HG03159 (cell line): ENCODE measurements around the gene GFER.
"Not testable (repeated sequence)": the region's sequence is repeated elsewhere in the genome, so short reads cannot be mapped to it uniquely, and the experiment has no call there.

Experiments
- ATAC-seq: cut with Tn5 transposase; IDR thresholded peaks from one replicate; pipeline ENCODE4 v1.9.1; 2021; ENCODE audit warnings: mild to moderate bottlenecking, moderate library complexity; ENCODE audit not compliant: unreplicated experiment

GFER gene

GRCh38 chr16:2025251-2025650, 41.3 kb downstream of the GFER start:
- no peak for ATAC-seq

DNA sequence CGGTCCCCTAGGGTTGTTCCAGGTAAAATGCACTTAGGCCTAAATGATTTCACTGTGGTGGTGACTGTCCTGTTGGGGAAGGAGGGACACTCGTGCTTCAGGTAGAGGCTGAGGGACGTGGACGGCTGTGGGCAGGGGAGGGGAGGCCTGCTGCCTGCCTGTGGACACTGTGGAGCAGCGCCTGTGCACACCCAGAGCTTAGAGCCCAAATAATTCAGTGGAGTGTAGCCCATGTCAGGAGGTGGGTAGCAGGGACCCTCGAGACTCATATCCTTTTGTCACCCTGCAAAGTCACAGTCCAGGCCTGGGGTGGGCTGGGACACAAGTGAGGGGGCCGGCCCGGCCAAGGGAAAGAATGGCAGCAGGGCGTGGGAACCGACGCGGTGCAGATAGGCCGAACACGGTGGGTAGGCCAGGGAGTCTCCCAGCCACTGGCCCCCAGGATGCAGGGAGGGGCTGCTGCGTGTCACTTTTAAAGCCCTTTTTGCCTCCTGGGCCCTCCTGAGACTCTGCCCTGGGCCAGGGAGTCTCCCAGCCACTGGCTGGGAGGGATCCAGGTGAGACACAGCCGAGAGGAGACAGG, 42.0 kb downstream of the GFER start:
- no peak for ATAC-seq

DNA sequence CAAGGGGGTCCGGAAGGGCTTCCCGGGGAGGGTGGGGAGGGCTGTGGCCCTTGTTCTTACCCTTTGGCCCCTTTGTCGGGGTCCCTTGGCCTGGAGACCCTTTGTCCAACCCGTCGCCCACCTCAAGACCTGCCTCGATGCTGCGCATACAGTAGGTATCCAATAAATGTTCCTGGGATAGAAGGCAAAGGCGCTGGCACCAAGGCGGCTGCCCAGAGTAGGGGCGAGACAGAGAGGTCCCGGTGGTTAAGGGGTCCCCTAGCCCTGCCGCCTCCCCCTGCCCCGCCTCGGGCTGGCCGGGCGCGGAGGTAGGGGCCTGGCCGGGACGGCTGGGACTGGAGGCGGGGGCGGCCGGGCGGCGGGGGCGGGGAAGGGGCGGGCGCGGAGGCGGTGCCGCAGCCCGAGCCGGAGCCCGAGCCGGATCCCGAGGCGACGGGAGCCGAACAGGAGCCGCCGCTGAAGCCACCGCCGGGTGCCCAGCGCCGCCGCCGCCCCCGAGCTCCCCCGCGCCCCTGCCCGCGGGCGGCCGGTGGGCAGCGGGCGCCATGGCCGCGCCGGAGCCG, 42.5 kb downstream of the GFER start, which contains the start of gene NHERF2:
Gene NHERF2, plus strand, starts transcription at position 442 of the 563 bp plus-strand sequence. Its CDS starts 104 bp downstream, at position 546.
- no peak for ATAC-seq

- no peak for ATAC-seq
Measured at GRCh38 chr16:2027024-2028010, 43.3 kb downstream of the GFER start.

DNA sequence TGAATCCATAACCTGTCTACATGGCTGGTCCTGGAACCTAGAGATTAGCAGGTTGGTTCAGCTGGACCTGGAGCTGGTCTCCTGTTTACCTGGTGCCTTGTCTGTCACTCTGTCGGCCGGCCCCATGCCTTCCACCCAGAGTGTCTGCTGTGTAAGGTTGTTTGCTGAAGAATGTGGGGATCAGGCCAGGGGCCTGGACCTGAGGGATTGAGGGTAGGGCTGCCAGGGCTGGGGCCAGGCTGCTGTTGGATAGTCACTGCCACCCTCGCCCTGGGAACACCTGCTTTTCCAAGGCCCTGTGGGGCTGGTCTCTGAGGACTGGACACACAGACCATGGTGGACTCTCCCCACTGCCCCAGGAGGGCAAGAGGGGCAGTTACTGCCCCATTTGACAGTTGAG, 44.2 kb downstream of the GFER start:
- no peak for ATAC-seq

DNA sequence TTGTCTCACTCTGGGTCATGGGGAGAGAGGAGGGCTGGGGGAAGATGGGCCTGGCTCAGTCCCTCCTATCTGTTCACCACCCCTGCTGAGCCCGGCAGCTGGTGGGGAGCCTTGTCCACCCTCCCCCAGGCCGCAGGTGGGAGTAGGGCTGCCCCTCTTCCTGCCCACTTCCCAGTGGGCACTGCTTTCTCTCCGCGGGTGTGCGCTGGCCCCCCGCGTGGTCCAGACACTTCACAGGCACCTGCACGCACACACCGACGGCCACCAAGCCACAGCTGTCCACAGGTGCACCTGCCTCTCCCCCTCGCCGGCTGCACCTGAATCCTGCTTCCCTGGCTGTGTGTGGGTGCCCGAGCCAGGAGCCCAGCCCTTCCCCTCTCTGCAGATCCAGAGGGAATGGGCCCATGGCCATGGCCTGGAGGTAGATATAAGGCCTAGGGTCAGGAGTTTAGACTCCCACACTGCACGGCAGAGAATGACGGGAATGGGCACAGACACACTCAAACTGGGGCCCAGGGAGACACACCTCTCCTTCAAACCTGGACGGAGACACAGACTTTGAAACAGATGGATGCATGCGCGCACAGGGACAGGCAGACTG, 44.7 kb downstream of the GFER start:
- ATAC-seq: no peak

- ATAC-seq: no peak
Measured at GRCh38 chr16:2029350-2029749, 45.4 kb downstream of the GFER start.

DNA sequence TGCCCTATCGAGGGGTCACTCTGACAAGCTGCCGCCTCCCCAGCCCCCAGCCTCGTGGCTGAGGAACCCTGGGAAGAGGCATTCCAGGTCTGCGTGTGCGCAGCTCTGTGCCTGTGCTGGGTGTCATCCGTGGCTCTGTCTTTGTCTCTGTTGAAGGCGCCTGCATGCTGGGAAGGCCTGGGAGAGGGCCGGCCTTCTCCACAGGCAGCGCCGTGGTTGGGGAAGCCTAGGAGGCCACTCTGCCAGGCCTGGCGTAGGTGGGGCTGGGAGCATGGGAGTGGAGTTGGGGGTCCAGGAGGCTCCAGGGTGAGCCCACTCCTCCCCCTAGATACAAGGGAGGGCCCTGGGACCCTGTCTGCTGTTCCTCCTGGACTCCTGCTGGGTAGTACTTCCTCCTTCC, 46.0 kb downstream of the GFER start:
- ATAC-seq: no peak

DNA sequence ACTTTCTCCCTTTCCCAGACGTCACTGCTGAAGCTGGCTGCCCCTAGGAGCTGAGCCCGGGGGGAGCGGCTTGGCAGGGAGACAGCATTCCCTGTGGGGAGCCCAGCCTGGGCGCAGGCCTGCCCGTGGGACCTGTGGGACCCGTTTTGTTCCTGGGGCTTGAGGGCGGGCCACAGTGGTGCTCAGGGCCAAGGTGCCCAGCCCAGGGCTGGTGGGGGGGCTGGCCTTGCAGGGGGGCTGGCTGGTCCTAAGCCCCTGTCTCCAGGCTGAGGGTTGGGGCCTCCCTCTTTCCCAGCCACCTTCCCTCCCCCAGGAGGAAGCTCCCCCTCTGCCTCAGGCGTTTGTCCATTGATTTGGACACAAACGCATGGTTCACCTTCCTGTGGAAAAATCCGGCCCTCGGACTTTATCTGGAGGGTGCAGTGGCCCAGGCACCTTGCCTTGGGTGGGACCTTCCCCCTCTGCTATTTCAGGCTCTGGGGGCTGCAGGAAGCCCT, 47.1 kb downstream of the GFER start:
- ATAC-seq: no peak

DNA sequence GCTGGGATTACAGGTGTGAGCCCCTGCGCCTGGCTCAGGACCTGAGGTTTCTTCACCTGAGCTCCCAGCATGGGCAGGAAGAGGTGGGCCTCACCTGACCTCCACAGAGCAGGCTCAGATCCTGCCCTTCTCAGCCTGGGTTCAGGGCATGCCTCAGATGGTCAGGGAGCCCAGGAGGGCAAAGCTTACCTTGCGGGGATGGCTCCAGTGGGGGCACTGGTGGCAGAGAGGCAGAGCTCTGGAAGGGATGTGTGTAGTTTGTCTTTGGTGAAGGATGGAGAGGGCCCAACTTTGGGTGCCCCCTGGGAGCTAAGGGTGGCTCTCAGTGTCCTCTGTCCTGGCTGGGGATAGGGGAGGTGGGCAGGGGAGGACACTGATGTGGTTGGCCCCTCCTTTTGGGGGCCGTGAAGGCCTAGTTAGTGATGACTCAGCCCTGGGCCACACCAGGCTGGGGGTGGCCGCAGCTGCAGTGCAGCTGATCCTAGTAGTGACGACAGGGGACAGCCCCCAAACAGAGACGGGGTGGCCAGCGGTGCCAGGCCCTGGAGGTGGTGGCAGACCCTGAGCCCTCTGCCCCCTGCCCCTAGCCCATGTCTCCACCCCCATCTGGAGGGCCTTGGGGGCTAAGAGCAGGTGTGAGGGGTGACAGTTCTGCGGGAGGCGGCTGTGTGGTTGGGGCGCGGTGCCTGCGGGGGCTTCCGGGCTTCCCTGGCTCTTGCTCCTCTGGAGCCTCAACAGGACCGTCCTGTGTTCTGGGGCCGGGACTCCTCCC, 48.5 kb downstream of the GFER start:
- ATAC-seq: no peak

- ATAC-seq: no peak
Measured at GRCh38 chr16:2033057-2033908, 49.3 kb downstream of the GFER start.

DNA sequence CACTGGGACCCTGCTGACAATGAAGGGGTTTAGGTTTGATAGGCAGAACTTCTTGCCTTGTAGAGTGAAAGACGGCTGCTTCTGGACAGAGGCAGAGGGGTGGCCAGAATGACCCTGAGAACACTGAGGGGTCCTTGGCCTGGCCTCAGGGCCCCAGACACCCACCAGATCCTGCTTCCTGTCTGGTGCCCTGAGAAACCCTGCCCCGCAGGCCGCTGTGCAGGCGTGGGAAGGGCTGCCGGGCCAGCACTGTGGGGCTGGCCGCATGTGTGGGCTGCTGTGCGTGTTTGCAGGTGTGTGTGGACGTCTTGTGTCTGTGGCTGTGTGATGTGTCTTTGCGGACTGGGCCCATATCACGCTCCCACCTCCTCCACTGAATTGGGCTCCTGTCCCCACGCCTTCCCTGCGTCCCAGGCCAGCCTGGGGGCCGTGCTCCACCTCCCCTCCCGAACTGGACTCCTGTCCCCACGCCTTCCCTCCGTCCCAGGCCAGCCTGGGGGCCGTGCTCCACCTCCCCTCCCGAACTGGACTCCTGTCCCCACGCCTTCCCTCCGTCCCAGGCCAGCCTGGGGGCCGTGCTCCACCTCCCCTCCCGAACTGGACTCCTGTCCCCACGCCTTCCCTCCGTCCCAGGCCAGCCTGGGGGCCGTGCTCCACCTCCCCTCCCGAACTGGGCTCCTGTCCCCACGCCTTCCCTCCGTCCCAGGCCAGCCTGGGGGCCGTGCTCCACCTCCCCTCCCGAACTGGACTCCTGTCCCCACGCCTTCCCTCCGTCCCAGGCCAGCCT, 50.1 kb downstream of the GFER start:
- not testable (repeated sequence) for ATAC-seq

DNA sequence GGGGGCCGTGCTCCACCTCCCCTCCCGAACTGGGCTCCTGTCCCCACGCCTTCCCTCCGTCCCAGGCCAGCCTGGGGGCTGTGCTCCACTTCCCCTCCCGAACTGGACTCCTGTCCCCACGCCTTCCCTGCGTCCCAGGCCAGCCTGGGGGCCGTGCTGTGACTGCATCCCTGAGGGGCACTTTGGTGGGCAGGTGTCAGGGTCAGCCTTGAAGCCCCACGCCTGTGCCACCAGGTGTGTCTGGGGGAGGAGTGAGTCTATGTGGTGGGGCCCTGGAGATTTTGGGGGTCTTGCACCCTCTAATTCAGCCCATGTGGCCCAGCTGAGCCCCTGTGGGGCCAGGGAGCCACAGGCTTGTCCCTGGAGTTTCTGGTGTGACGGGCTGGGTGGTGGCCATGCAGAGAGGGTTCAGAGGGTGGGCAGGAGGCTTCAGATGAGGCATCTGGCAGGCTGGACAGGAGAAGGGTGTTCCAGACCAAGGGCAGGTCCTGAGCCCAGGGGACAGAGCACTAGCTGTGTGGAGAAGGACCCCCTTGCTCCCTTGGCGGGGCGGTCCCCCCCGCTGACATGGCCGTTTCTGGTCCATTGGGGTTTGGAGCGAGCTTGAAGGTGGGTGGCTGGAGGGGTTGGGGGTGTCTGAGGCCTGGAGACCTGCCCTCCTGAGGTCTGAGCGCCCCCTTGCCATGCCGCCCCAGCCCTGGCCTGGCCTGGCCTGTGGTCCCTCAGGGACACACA, 50.9 kb downstream of the GFER start:
- no peak for ATAC-seq

GRCh38 chr16:2035431-2036199, 51.6 kb downstream of the GFER start:
- ATAC-seq: no peak

- no peak for ATAC-seq
Measured at GRCh38 chr16:2036200-2036966, 52.4 kb downstream of the GFER start.

DNA sequence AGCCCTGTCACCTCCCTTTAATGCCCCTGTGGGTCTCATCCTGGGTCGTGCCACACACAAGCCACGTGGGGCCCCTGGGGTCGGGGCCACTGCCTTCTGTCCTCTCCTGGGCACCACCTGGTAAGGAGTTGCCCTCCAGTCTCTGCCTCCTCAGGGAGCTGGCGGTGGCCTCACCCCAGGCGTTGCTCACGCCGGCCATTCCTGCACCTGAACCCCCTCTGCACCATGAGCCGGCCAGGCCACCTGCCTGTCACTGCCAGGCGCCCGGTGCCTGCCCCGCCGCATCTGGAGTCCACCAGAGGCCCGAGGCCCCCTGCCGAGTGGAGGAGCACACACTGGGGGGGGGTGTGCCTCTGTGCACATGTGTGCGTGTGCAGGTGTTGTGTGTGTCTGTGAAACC, 53.1 kb downstream of the GFER start:
- no peak for ATAC-seq
